ENCODE data around the gene ZNF768.

- TF ChIP-seq CTCF (IDR thresholded peaks at IDR 0.05; ENCODE audit: low read depth, low read length, poor library complexity, severe bottlenecking) (no peak), EZH2phosphoT487 (IDR thresholded peaks at IDR 0.05; ENCODE audit: borderline replicate concordance, low read length) (no peak)
These were observed 33.3 kb upstream of the ZNF768 start for GRCh38 chr16:30559690-30560089.
